WTC11 (cell line): ENCODE measurements around the gene MRGPRX2. TPM values are rescaled to one million over a fixed set of nuclear protein-coding genes. Genes with fewer than 3 reads are reported as not detected.

Experiments
- ATAC-seq: fragments of 200-7000 bp; cut with Tn5 transposase; 2 replicates; pipeline ENCODE4 v1.10.0; 2021; ENCODE audit warnings: mild to moderate bottlenecking, moderate library complexity
- CTCF ChIA-PET: fragments of 300-600 bp; sonication (Branson Sonifier 250); formaldehyde crosslinking; loops from one replicate; lab custom pipeline; 2021; ENCODE audit warnings: antibody characterized with exemption; lab: Charles Lee
- POLR2A ChIA-PET: fragments of 350-600 bp; sonication (Branson Sonifier 250); formaldehyde crosslinking; loops from one replicate; lab custom pipeline; 2021; ENCODE audit warnings: antibody characterized with exemption; lab: Charles Lee
- DNase-seq: peaks from one replicate; pipeline ENCODE4 v3.0.0; 2021; ENCODE audit warnings: low spot score
- H3K27ac Mint-ChIP-seq: 2 replicates; pipeline ENCODE4 v1.8.0; 2021; ENCODE audit warnings: mixed read lengths
- H3K27me3 Mint-ChIP-seq: 2 replicates; pipeline ENCODE4 v1.8.0; 2021; ENCODE audit warnings: low read depth, mild to moderate bottlenecking, moderate library complexity, mixed read lengths
- H3K36me3 Mint-ChIP-seq: 2 replicates; pipeline ENCODE4 v1.8.0; 2021; ENCODE audit warnings: mixed read lengths
- H3K4me1 Mint-ChIP-seq: 2 replicates; pipeline ENCODE4 v1.8.0; 2022; ENCODE audit warnings: mixed read lengths
- H3K4me3 Mint-ChIP-seq: 2 replicates; pipeline ENCODE4 v1.8.0; 2021; ENCODE audit warnings: mild to moderate bottlenecking, moderate library complexity, mixed read lengths
- H3K9me3 Mint-ChIP-seq: 2 replicates; pipeline ENCODE4 v1.8.0; 2021; ENCODE audit warnings: mixed read lengths
- ATF1 ChIP-seq: sonication (generic); formaldehyde crosslinking; IDR thresholded peaks from 2 replicates; pipeline ENCODE4 v1.8.1; 2023; ENCODE audit warnings: mild to moderate bottlenecking, moderate library complexity, missing genetic modification reagents
- CREB1 ChIP-seq: sonication (generic); formaldehyde crosslinking; IDR thresholded peaks from 2 replicates; pipeline ENCODE4 v1.8.0; 2023; ENCODE audit warnings: mild to moderate bottlenecking, missing genetic modification reagents
- EMX1 ChIP-seq: fragments of 250-450 bp; sonication (Bioruptor Pico); IDR thresholded peaks from 2 replicates; pipeline ENCODE4 v1.8.0; 2021; ENCODE audit warnings: mild to moderate bottlenecking
- ETV6 ChIP-seq: sonication (generic); formaldehyde crosslinking; IDR thresholded peaks from 2 replicates; pipeline ENCODE4 v1.8.1; 2022; ENCODE audit warnings: mild to moderate bottlenecking, missing genetic modification reagents
- FOXJ3 ChIP-seq: sonication (generic); formaldehyde crosslinking; IDR thresholded peaks from 2 replicates; pipeline ENCODE4 v1.9.0; 2021; ENCODE audit warnings: missing genetic modification reagents, mild to moderate bottlenecking, borderline replicate concordance
- FOXK1 ChIP-seq: sonication (generic); formaldehyde crosslinking; IDR thresholded peaks from 2 replicates; pipeline ENCODE4 v1.8.0; 2022; ENCODE audit warnings: mild to moderate bottlenecking, moderate library complexity, missing genetic modification reagents
- FOXP1 ChIP-seq: sonication (generic); formaldehyde crosslinking; IDR thresholded peaks from 2 replicates; pipeline ENCODE4 v1.8.0; 2022; ENCODE audit warnings: missing genetic modification reagents, mild to moderate bottlenecking, moderate library complexity, borderline replicate concordance
- GABPB1 ChIP-seq: sonication (generic); formaldehyde crosslinking; IDR thresholded peaks from 2 replicates; pipeline ENCODE4 v1.8.1; 2023; ENCODE audit warnings: mild to moderate bottlenecking, missing genetic modification reagents
- GRHL2 ChIP-seq: fragments of 250-450 bp; sonication (Bioruptor Pico); IDR thresholded peaks from 2 replicates; pipeline ENCODE4 v1.8.0; 2022; ENCODE audit warnings: mild to moderate bottlenecking, moderate library complexity; ENCODE audit not compliant: insufficient replicate concordance, severe bottlenecking
- HMGXB4 ChIP-seq: sonication (generic); formaldehyde crosslinking; IDR thresholded peaks from 2 replicates; pipeline ENCODE4 v1.8.1; 2023; ENCODE audit warnings: mild to moderate bottlenecking, moderate library complexity, missing genetic modification reagents
- NFATC4 ChIP-seq: fragments of 250-450 bp; sonication (Bioruptor Pico); IDR thresholded peaks from 2 replicates; pipeline ENCODE4 v1.9.0; 2021; ENCODE audit warnings: mild to moderate bottlenecking
- PREB ChIP-seq: sonication (generic); formaldehyde crosslinking; IDR thresholded peaks from 2 replicates; pipeline ENCODE4 v1.8.1; 2022; ENCODE audit warnings: mild to moderate bottlenecking, missing genetic modification reagents, moderate library complexity, borderline replicate concordance
- RORB ChIP-seq: fragments of 250-450 bp; sonication (Bioruptor Pico); IDR thresholded peaks from 2 replicates; pipeline ENCODE4 v1.9.0; 2021; ENCODE audit warnings: mild to moderate bottlenecking
- SOX15 ChIP-seq: fragments of 250-450 bp; sonication (Bioruptor Pico); IDR thresholded peaks from 2 replicates; pipeline ENCODE4 v1.9.0; 2021; ENCODE audit warnings: mild to moderate bottlenecking
- STAT6 ChIP-seq: sonication (generic); formaldehyde crosslinking; conservative IDR thresholded peaks from 2 replicates; pipeline ENCODE4 v1.8.1; 2023; ENCODE audit warnings: mild to moderate bottlenecking, low read depth, missing genetic modification reagents, moderate library complexity
- USF2 ChIP-seq: sonication (generic); formaldehyde crosslinking; IDR thresholded peaks from 2 replicates; pipeline ENCODE4 v1.8.1; 2023; ENCODE audit warnings: mild to moderate bottlenecking, missing genetic modification reagents, moderate library complexity
- total RNA-seq: library from RNA; stranded (reverse); gene quantifications from 3 replicates; pipeline ENCODE4 v1.2.3, GENCODE V29; 2021
- TF ChIP-seq, protein P1 (sequence below): sonication (generic); formaldehyde crosslinking; IDR thresholded peaks from 2 replicates; pipeline ENCODE4 v1.8.1; 2022; ENCODE audit warnings: low read depth, mild to moderate bottlenecking, moderate library complexity, missing genetic modification reagents, borderline replicate concordance
- TF ChIP-seq, protein P2 (sequence below): fragments of 250-450 bp; sonication (Bioruptor Pico); IDR thresholded peaks from 2 replicates; pipeline ENCODE4 v1.9.0; 2021; ENCODE audit warnings: mild to moderate bottlenecking

Gene MRGPRX2
- total RNA-seq, 1 experiment from 2014 or later, result not detected

- Mint-ChIP-seq H3K36me3 (no peaks in the 10 kb centered on the region), H3K9me3 (no peaks in the 10 kb centered on the region), H3K4me3 (no peak overlapping the region), H3K27me3 (no peaks in the 10 kb centered on the region; the same call in none of the 2 replicates)
- CTCF ChIA-PET, result interaction anchor here (0.8 kb wide), 2 partner anchors 10 to 67 kb away, joined by 3 to 4 read pairs; no protein-coding TSS in a partner anchor
- no peak for DNase-seq
- no peak for ATAC-seq
- POLR2A ChIA-PET, result no interaction called here
- TF ChIP-seq STAT6 (CRISPR knock-in tag), result no peak
- TF ChIP-seq GABPB1 (CRISPR knock-in tag), result no peak
- TF ChIP-seq, protein P1, sequence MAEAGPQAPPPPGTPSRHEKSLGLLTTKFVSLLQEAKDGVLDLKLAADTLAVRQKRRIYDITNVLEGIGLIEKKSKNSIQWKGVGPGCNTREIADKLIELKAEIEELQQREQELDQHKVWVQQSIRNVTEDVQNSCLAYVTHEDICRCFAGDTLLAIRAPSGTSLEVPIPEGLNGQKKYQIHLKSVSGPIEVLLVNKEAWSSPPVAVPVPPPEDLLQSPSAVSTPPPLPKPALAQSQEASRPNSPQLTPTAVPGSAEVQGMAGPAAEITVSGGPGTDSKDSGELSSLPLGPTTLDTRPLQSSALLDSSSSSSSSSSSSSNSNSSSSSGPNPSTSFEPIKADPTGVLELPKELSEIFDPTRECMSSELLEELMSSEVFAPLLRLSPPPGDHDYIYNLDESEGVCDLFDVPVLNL (CRISPR knock-in tag), result no peak
- no peak for TF ChIP-seq NFATC4 (CRISPR knock-in tag)
- no peak for TF ChIP-seq PREB
- no peak for TF ChIP-seq SOX15 (CRISPR knock-in tag)
- TF ChIP-seq FOXP1 (CRISPR knock-in tag), result no peak
- TF ChIP-seq, all 79 proteins: peak for 0
- Mint-ChIP-seq H3K27ac (no peak overlapping the region), H3K4me1 (peaks cover 4% of the 10 kb centered on the region)
These were observed 20.1 kb upstream of the MRGPRX2 start for GRCh38 chr11:19080579-19080993.

- H3K9me3 Mint-ChIP-seq, result no peaks in the 10 kb centered on the region
- H3K27me3 Mint-ChIP-seq, result no peaks in the 10 kb centered on the region; the same call in none of the 2 replicates
- H3K27ac Mint-ChIP-seq, result no peak overlapping the region
- H3K4me1 Mint-ChIP-seq, result peaks cover 8% of the 10 kb centered on the region
- ChIA-PET POLR2A (interaction anchor here (0.5 kb wide), 1 partner anchor 679 kb away, joined by 6 read pairs; no protein-coding TSS in a partner anchor), CTCF (interaction anchor here (0.9 to 1.3 kb wide), 3 partner anchors 8 to 474 kb away, joined by 3 to 5 read pairs (median 3); no protein-coding TSS in a partner anchor)
- TF ChIP-seq ETV6 (CRISPR knock-in tag) (no peak), GRHL2 (CRISPR knock-in tag) (no peak), RORB (CRISPR knock-in tag) (no peak), USF2 (CRISPR knock-in tag) (no peak), CREB1 (CRISPR knock-in tag) (no peak), FOXK1 (no peak), HMGXB4 (no peak), FOXJ3 (CRISPR knock-in tag) (no peak), ATF1 (CRISPR knock-in tag) (no peak), EMX1 (no peak)
- TF ChIP-seq, protein P2, sequence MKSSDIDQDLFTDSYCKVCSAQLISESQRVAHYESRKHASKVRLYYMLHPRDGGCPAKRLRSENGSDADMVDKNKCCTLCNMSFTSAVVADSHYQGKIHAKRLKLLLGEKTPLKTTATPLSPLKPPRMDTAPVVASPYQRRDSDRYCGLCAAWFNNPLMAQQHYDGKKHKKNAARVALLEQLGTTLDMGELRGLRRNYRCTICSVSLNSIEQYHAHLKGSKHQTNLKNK (CRISPR knock-in tag), result no peak
- no peaks in the 10 kb centered on the region for H3K36me3 Mint-ChIP-seq
- no peak overlapping the region for H3K4me3 Mint-ChIP-seq
- DNase-seq, result no peak
- ATAC-seq, result no peak
These were observed 19.3 kb upstream of the MRGPRX2 start for GRCh38 chr11:19079643-19080440.
